Karpas-422 (cell line): Measurements from ENCODE around the gene PDE6A. TPM values are rescaled to one million over a fixed set of nuclear protein-coding genes. Genes with fewer than 3 reads are reported as not detected.
A peak's percentile ranks its signal among the peaks of the same experiment; 100 is the strongest.

Experiments used
- DNase-seq: peaks from one replicate; pipeline ENCODE4 v3.0.0-alpha.2; 2015
- H2AFZ ChIP-seq: fragments of 200-600 bp; sonication (generic); 2 replicates; pipeline ENCODE4 v1.6.1; 2014; ENCODE audit warnings: antibody characterized with exemption, low read length, mixed read lengths
- H3K27ac ChIP-seq: fragments of 200-600 bp; sonication (generic); 2 replicates; pipeline ENCODE4 v1.5.1; 2014; ENCODE audit warnings: mild to moderate bottlenecking, low read length, moderate library complexity
- H3K27me3 ChIP-seq: fragments of 200-600 bp; sonication (generic); 2 replicates; pipeline ENCODE4 v1.6.1; 2014; ENCODE audit warnings: low read length, mixed read lengths
- H3K36me3 ChIP-seq: fragments of 200-600 bp; sonication (generic); 2 replicates; pipeline ENCODE4 v1.6.1; 2014; ENCODE audit warnings: low read length, mixed read lengths; ENCODE audit not compliant: insufficient read depth
- H3K4me1 ChIP-seq: fragments of 200-600 bp; sonication (generic); 2 replicates; pipeline ENCODE4 v1.6.1; 2014; ENCODE audit warnings: mild to moderate bottlenecking, low read length, mixed read lengths
- H3K4me2 ChIP-seq: fragments of 200-600 bp; sonication (generic); 2 replicates; pipeline ENCODE4 v1.6.1; 2014; ENCODE audit warnings: low read length, low read depth, mild to moderate bottlenecking; ENCODE audit not compliant: poor library complexity, severe bottlenecking
- H3K4me3 ChIP-seq: fragments of 200-600 bp; sonication (generic); 2 replicates; pipeline ENCODE4 v1.5.1; 2014; ENCODE audit warnings: mild to moderate bottlenecking, antibody characterized with exemption, low read length, mixed read lengths
- H3K79me2 ChIP-seq: fragments of 200-600 bp; sonication (generic); 2 replicates; pipeline ENCODE4 v1.6.1; 2014; ENCODE audit warnings: mild to moderate bottlenecking, low read length, mixed read lengths
- H3K9ac ChIP-seq: fragments of 200-600 bp; sonication (generic); 2 replicates; pipeline ENCODE4 v1.6.0; 2014; ENCODE audit warnings: low read length
- H3K9me2 ChIP-seq: fragments of 200-600 bp; sonication (generic), shearing (Covaris generic); replicated peaks from 2 replicates; pipeline ENCODE4 v1.6.0; 2014; ENCODE audit warnings: mild to moderate bottlenecking, low read length, moderate library complexity; ENCODE audit not compliant: insufficient read depth
- H3K9me3 ChIP-seq: fragments of 300-700, 200-600 bp; sonication (generic); 2 replicates; pipeline ENCODE4 v1.6.1; 2014; ENCODE audit warnings: low read length, mixed read lengths
- H4K20me1 ChIP-seq: fragments of 200-600 bp; sonication (generic); 2 replicates; pipeline ENCODE4 v1.6.1; 2014; ENCODE audit warnings: mild to moderate bottlenecking, antibody characterized with exemption, low read length, low read depth; ENCODE audit not compliant: insufficient read depth
- total RNA-seq: library from RNA; depleted of rRNA; stranded (reverse); fragments of >200 nt; shearing (Covaris generic); gene quantifications from 2 replicates; pipeline ENCODE4 v1.2.3, GENCODE V29; 2014; ENCODE audit warnings: low replicate concordance

Gene PDE6A
- total RNA-seq, 1 experiment from 2014 or later: not detected

- H2AFZ ChIP-seq: no peak overlapping the region
- H3K4me3 ChIP-seq: no peak overlapping the region
- H3K4me1 ChIP-seq: no peaks in the 10 kb centered on the region
- no peaks in the 10 kb centered on the region for H3K9me3 ChIP-seq
- H3K27ac ChIP-seq: no peak overlapping the region
- H3K36me3 ChIP-seq: no peaks in the 10 kb centered on the region
- no peak overlapping the region for H3K4me2 ChIP-seq
- no peaks in the 10 kb centered on the region for H4K20me1 ChIP-seq
- H3K9me2 ChIP-seq: no peaks in the 10 kb centered on the region
- H3K27me3 ChIP-seq: no peaks in the 10 kb centered on the region
- H3K9ac ChIP-seq: no peak overlapping the region
- no peak for DNase-seq
- H3K79me2 ChIP-seq: no peaks in the 10 kb centered on the region
Observed at GRCh38 chr5:149853331-149853648, 91.3 kb downstream of the PDE6A start.

- H3K9ac ChIP-seq: no peak overlapping the region
- no peak overlapping the region for H2AFZ ChIP-seq
- H3K4me3 ChIP-seq: no peak overlapping the region
- H3K4me2 ChIP-seq: no peak overlapping the region
- DNase-seq: peak; percentile 73
- no peaks in the 10 kb centered on the region for H3K9me3 ChIP-seq
- H3K9me2 ChIP-seq: no peaks in the 10 kb centered on the region
- no peaks in the 10 kb centered on the region for H4K20me1 ChIP-seq
- H3K27me3 ChIP-seq: no peaks in the 10 kb centered on the region
- H3K36me3 ChIP-seq: no peaks in the 10 kb centered on the region
- H3K27ac ChIP-seq: no peak overlapping the region
- no peaks in the 10 kb centered on the region for H3K4me1 ChIP-seq
- H3K79me2 ChIP-seq: no peaks in the 10 kb centered on the region
Observed at GRCh38 chr5:149852641-149853330, 91.8 kb downstream of the PDE6A start.

- Histone ChIP-seq H3K4me1 (no peaks in the 10 kb centered on the region), H3K36me3 (no peaks in the 10 kb centered on the region), H3K27me3 (no peaks in the 10 kb centered on the region), H4K20me1 (no peaks in the 10 kb centered on the region), H3K4me3 (no peak overlapping the region), H3K4me2 (no peak overlapping the region), H2AFZ (no peak overlapping the region), H3K9me3 (no peaks in the 10 kb centered on the region), H3K9me2 (no peaks in the 10 kb centered on the region), H3K9ac (no peak overlapping the region), H3K79me2 (no peaks in the 10 kb centered on the region), H3K27ac (no peak overlapping the region)
- no peak for DNase-seq
Observed at GRCh38 chr5:149851211-149851610, 93.4 kb downstream of the PDE6A start.

- Histone ChIP-seq H4K20me1 (no peaks in the 10 kb centered on the region), H3K27ac (no peak overlapping the region), H3K4me2 (no peak overlapping the region), H3K4me3 (no peak overlapping the region), H3K79me2 (no peaks in the 10 kb centered on the region), H3K9me3 (no peaks in the 10 kb centered on the region), H3K27me3 (no peaks in the 10 kb centered on the region), H3K4me1 (no peaks in the 10 kb centered on the region), H3K36me3 (no peaks in the 10 kb centered on the region), H2AFZ (no peak overlapping the region), H3K9ac (no peak overlapping the region), H3K9me2 (no peaks in the 10 kb centered on the region)
- no peak for DNase-seq
Observed at GRCh38 chr5:149849966-149850910, 94.4 kb downstream of the PDE6A start.

- Histone ChIP-seq H3K9me3 (no peaks in the 10 kb centered on the region), H3K9me2 (no peaks in the 10 kb centered on the region), H3K4me2 (no peak overlapping the region), H3K9ac (no peak overlapping the region), H4K20me1 (no peaks in the 10 kb centered on the region), H3K4me1 (no peaks in the 10 kb centered on the region), H3K79me2 (no peaks in the 10 kb centered on the region), H3K27ac (no peak overlapping the region), H3K27me3 (no peaks in the 10 kb centered on the region), H3K36me3 (peaks cover 4% of the 10 kb centered on the region; the same call in 1 of the 2 replicates), H2AFZ (no peak overlapping the region), H3K4me3 (no peak overlapping the region)
- no peak for DNase-seq
Observed at GRCh38 chr5:149849280-149849965, 95.2 kb downstream of the PDE6A start.

- Histone ChIP-seq H3K27me3 (no peaks in the 10 kb centered on the region), H3K9me3 (no peaks in the 10 kb centered on the region), H2AFZ (no peak overlapping the region), H3K79me2 (no peaks in the 10 kb centered on the region), H3K36me3 (peaks cover 9% of the 10 kb centered on the region; the same call in 1 of the 2 replicates), H3K9me2 (no peaks in the 10 kb centered on the region), H3K27ac (no peak overlapping the region), H3K4me2 (no peak overlapping the region), H3K9ac (no peak overlapping the region), H3K4me1 (no peaks in the 10 kb centered on the region), H3K4me3 (no peak overlapping the region), H4K20me1 (no peaks in the 10 kb centered on the region)
- no peak for DNase-seq
Observed at GRCh38 chr5:149847611-149848010, 97.0 kb downstream of the PDE6A start.

GRCh38 chr5:149846021-149846420 lies 98.6 kb downstream of the PDE6A start:
- Histone ChIP-seq H3K79me2 (no peaks in the 10 kb centered on the region), H3K27me3 (no peaks in the 10 kb centered on the region), H3K9me3 (no peaks in the 10 kb centered on the region), H3K4me3 (no peak overlapping the region), H3K9me2 (no peaks in the 10 kb centered on the region), H3K4me1 (no peaks in the 10 kb centered on the region), H3K27ac (no peak overlapping the region), H3K4me2 (no peak overlapping the region), H4K20me1 (no peaks in the 10 kb centered on the region), H3K36me3 (peaks cover 14% of the 10 kb centered on the region; the same call in 1 of the 2 replicates), H2AFZ (no peak overlapping the region), H3K9ac (no peak overlapping the region)
- DNase-seq: no peak

GRCh38 chr5:149845601-149846000 lies 99.0 kb downstream of the PDE6A start:
- peaks cover 14% of the 10 kb centered on the region; the same call in 1 of the 2 replicates for H3K36me3 ChIP-seq

More at GRCh38 chr5:149845601-149846000, 99.0 kb downstream of the PDE6A start:
- no peak overlapping the region for H3K4me2 ChIP-seq
- no peaks in the 10 kb centered on the region for H3K79me2 ChIP-seq
- H3K9ac ChIP-seq: no peak overlapping the region
- no peaks in the 10 kb centered on the region for H3K4me1 ChIP-seq
- DNase-seq: no peak
- H3K9me3 ChIP-seq: no peaks in the 10 kb centered on the region
- no peak overlapping the region for H3K4me3 ChIP-seq
- no peak overlapping the region for H2AFZ ChIP-seq
- no peaks in the 10 kb centered on the region for H3K9me2 ChIP-seq
- no peaks in the 10 kb centered on the region for H4K20me1 ChIP-seq
- H3K27ac ChIP-seq: no peak overlapping the region
- H3K27me3 ChIP-seq: no peaks in the 10 kb centered on the region
